GM19351 (cell line): ENCODE measurements around the gene UCP2.

Source experiments
- ATAC-seq: cut with Tn5 transposase; IDR thresholded peaks from one replicate; pipeline ENCODE4 v1.9.1; 2021; ENCODE audit warnings: mild to moderate bottlenecking, moderate library complexity; ENCODE audit not compliant: unreplicated experiment

UCP2 gene

DNA sequence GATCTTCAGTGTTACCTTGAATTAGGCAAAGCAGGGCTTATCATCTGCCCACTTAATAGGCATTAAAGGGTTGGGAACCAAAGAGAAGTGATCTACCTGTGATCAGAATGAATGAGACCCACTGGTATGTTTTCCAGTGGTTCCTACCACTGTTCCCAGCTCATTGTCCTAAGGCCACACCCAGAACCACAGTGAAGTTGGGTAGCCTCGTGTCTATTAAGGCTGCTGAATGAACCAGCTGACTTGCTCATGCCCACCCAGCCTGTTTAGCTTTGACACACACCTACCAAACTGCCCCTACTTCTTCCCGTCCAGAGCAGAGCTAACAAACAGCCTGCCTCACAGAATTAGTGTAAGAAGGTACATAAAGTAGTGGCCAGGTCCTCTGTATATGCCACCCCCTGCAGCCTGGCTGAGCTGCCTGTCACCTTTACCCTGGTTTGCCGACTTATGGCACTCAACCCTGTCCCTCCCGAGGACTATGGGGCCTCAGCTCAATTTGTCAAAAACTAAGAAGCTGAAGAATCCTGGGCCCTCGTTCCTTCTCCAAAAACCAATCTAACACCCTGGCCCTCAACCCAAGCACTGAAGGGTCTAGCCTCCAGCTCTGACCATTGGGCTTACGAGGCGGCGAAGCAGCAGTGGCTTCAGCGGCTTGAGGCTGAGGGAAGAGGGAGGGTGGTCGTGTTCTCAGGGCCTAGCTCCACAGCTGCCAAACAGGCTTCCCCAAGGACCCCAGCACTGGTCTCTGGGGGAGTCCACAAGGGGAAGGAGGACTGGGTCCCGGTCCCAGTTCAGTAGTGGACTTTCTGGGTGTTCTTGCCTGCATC, 9.8 kb downstream of the UCP2 start:
- no peak for ATAC-seq

DNA sequence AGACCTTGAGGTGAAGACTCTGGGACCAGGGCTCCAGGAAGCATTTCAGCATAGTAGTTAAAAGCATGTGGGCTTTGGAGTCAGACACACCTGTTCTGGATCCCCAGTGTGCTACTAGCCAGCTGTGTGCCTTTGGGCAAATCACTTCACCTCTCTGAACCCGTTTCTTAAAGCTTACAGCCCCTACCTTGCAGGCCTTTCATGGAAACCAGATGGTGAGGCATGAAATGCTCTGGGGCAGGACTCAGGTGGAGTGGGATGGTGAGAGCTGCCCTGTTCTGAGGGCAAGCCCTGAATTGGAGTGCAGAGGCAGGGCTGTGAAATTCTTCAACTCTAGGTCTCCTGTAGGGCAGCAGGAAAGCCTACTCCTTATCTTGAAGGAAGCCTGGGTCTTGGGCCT, 10.5 kb downstream of the UCP2 start:
- no peak for ATAC-seq

DNA sequence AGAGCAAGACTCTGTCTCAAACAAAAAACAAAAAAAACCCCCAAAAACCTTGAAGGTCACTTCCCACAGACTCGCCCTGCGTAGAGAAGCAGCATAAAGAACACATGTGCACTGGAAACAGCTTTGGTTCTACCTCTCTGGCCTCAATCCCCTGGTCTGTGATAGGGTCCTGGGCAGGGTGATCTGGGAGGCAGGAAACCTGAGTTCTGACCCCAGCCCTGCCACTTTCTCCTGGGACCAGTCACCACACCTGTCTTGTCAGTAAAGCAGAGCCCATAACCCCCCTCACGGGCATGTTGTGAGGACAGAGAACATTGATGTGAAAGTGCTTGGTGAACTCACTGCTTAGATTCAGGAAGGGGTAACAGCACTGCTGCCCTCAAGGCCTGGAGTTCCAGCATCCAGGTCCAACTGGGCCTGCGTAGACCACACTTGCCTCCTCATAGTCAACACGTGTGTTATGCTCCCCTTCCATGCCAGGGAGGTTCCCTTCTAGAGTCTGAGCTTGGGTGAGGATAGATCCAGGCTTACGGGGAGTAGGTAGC, 11.4 kb downstream of the UCP2 start:
- ATAC-seq: no peak

DNA sequence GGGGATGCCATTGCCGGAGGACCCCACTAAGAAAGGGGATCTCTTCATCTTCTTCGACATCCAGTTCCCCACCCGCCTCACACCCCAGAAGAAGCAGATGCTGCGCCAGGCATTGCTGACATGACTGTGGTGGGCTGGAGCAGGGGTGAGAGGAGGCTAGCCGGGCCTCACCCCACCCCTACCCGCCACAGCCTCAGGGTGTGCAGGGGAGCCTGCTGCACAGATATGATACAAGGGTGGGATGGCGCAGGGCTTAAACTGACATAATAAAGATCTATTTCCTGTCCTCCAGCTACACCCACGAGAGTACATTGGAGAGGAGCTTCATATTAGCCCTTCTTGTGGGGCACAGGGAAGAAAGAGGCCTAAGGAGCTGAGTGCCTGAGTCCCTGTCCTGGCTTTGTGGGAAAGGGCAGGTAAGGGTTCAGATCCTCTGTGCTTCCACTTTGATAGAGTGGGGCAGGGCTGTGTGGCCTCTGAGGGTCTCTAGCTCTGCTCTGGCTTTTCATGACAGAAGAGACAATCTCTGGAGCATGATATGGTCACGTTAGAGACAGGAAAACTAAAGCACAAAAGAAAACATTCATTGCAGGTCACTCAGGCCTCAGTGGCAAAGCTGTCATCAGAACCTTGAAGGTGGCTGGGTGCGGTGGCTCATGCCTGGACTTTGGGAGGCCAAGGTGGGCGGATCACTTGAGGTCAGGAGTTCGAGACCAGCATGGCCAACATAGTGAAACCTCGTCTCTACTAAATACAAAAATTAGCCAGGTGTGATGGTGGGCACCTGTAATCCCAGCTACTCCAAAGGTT, 12.4 kb downstream of the UCP2 start:
- no peak for ATAC-seq

DNA sequence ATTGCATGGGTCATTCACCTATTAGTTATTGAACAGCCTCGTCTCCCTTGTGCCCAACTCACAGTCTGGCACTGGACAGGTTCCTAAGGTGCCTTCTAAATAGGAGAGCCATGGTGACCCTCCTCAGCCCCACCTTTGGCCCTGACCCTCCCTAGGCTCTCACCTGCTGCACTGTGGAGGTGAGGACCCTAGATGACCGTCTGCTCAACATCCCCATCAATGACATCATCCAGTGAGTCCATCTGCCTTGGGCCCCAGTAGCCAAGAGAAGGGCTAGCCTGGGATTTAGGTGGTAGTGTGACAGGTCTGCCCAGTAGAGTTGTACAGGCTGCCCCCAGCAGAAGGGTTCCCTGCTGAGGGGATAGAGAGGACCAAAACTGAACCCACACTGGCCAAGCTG, 13.6 kb downstream of the UCP2 start:
- no peak for ATAC-seq

DNA sequence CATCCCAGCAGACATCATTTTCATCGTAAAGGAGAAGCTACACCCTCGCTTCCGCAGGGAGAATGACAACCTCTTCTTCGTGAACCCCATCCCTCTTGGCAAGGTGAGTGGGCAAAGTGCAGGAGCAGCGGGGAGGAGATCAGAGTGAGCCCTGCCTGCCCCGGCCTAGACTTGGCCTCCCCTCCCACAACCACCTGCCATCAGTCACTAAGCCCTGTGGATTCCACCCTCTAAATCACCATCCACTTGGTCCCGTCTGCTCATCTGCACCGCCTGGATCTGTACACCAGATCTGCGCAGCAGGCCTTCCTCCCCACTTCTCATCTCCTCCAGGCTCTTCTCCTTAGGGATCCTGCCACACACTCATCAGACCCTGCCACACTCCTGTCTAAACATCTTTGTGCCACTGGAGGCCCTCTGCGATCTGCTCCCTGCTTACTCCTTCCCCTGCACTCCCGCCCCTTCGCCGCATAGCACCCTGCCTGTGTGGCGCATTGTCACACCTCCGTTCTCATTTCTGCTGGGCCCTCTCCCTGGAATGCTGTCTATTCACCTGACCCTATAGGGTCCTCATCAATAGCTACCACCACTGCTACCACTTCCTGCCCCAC, 14.2 kb downstream of the UCP2 start:
- ATAC-seq: no peak

DNA sequence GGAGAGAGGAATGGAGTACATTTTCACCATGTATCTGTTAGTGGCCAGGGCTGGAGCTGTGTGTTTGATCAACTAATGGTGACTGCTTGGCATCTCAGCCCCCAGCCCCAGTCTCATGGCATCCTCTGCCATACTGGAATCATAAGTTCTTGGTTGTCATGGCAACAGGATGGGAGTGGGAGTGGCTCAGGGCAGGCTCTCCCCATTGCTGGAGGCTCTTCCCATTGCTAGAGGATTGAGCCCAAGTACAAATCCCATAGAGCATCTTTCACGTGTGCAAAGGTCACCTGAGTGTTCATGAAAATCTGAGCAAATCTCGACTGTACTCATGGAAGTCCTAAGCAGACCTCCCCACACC, 16.9 kb downstream of the UCP2 start:
- ATAC-seq: no peak

DNA sequence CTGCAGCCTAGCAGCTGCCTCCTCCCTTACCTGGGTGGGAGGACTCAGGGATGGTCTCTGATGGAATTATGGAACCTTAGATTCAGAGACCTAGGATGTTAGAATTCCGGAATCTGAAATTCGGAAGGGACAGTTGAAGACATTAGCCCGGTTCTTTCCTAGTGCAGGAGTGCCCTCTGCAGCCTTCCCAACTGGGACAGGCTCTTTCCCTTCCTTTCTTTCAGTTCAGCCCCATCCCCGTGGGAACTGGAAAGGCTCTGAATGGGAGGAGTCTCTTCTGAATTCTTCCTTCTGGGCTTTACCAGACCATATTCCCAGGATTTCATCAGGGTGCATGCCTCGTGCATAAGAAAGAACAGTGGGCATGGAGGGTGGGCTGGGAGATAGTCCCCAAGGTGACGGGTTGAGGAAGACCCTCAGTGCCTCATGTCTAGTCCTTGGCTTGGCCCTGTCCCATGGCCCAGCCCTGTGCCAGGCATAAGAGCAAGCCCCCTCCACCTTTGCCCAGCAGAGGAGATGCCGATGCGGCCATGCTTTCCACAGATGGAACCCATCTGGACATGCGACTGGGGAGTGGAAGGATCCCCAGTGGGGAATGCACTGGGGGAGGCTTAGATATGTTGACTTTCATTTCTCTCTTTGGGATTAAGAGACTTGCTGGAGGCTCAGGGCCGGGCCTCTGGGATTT, 17.4 kb downstream of the UCP2 start:
- ATAC-seq: no peak

DNA sequence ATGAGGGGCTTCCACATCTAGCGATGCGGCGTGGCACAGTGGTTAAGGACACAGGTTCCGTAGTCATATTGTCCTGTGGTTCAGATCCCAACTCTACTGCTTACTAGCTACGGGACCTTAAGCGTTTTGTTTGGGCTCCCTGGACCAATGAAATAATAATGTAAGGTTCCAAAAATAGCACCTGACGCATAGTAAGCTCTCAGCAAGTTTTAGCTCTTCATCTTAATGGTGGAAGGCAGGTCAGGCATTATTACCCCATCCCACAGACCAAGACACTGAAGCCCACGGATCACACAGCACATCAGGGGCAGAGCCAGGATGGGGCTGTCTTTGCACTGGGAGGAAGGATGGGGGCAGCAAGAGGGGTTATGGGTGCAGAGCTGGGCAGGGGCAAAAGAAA, 18.8 kb downstream of the UCP2 start:
- no peak for ATAC-seq

DNA sequence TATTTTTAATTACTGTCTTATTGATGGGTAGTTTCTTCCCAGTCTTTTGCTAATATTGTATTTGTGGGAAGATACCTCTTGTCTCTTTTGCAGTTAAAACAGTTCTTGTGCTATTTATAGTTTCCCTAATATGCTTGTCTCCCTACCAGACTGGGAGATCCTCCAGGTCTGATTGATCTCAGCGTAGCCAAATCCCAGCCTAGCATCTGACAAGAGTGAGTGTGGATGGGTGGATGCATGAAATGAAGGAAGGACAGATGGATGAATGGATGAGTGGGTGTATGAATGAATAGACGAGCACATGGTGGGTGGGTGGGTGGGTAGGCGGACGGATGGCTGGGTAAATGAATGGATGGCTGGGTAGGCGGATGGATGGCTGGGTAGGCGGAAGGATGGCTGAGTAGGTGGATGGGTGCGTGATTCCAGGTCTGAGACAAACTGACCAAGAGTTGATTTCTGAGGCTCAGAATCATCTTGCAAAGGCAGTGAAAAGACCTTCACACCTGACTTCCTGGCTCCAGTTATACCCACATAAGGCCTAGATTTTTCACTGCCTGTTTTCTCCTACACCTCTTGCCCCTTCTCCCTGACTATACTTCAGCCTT, 20.4 kb downstream of the UCP2 start:
- ATAC-seq: no peak

DNA sequence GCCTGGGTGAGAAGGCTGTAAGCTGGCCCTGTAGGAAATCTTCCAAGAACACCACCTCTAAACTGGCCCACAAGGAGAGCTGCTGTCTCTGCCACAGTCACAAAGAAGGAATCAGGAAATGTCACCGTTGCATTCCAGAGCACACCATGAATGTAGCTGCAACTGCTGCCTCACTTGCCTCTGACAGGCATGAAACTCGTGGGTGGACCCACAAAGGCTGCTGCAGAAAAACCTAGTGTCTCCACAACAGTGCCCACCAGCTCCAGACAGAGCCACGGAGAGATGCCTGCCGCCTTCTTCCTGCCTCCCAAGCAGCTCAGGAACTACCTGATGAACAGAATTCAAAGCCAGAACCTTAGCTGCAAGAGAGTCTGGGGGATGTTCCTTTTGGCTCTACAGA, 21.3 kb downstream of the UCP2 start:
- no peak for ATAC-seq

DNA sequence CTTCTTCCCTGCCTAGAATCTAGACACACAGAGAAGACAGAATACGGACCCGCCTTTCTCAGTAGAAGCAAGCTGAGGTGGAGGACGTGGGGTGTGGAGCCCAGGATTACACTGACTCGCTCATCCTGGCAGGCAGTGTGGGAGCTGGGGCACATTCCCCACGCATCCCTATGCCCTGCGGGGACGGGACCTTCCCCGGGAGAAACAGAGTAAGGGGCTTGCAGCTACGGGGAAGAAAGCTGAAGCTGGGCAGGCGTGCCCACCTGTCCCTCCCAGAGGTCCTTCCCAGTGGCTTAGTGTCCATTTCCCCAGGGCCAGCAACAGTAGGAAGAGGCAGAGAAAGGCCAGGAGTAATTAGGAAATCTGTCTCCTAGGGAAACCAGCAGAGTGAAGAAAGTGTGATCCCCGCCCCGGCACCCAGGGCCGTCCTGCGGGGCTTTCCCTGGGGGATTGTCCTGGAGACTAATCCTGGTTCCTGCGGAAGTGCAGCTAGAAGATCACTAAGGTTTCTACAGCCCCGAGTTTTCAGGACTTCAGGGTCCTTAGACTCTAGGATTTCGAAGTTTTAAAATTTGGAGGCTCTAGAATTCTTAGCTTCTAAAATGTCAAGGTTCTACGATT, 24.0 kb downstream of the UCP2 start:
- ATAC-seq: no peak

DNA sequence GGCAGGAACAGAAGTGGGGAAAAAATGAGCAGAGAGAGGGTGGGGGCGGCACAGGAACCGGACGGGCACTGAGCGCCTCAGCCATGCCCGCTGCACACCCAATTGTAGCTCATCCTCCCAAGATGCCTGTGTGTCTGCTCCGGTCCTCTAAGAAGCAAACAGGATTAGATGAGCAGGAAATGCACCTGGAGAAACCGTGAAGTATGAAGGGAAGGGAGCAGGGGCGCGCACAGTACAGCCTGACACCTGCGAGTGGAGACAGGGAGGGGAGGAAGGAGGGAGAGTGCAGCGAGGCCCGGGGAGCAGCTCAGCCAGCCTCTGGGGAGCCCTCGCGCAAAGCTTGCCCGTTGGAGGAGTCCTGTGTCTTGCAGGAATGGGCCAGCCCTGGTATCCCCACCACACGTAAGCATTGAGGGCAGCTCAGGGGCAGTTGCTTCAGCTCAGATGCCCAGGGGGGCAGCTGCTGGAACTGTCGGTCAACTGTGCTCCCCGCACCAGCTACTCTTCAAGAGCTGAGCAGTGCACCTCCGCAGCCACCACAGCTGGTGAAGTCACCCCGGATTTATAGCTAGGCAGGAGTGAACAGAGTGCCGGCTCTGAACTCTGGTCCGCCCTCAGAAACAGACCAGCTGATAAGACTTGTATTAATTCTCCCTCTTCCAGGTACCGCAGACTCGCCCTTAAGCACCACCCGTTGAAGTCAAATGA, 24.8 kb downstream of the UCP2 start:
- no peak for ATAC-seq

DNA sequence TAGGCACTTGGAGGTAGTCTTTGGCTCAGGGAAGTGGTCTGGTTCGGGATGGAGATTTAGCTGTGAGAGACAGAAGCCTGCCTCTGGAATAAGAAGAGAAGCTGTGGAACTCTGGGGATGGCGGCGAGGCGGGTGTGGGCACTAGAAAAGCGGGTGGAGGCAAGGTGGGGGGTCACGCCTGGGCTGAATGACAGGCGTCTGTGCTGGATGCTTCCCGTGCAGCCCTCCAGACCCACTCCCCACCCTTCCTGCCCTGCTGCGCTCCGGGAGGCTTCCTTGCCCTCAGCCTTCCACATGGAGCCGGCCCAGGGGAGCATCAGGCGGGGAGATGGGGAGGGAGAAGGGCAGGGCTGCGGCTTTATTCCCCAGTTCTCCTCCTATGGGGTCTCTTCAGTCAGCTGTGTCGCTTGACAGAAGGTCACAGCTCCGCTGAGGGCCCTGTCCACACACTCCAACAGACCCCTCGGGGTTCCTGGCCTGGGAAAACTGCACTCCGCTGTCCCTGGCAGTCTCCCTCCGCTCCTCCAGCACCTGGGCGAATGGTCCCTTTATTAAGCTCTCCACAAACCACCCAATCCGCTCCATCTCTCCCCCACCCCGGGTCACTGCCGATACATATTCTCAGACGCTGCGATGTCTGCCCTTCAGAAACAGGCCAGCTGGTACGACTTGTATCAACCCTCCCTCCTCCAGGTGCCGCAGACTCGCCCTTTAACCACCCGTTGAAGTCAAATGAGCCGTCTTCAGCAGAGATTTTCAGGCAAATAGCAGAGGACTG, 25.6 kb downstream of the UCP2 start:
- ATAC-seq: no peak

DNA sequence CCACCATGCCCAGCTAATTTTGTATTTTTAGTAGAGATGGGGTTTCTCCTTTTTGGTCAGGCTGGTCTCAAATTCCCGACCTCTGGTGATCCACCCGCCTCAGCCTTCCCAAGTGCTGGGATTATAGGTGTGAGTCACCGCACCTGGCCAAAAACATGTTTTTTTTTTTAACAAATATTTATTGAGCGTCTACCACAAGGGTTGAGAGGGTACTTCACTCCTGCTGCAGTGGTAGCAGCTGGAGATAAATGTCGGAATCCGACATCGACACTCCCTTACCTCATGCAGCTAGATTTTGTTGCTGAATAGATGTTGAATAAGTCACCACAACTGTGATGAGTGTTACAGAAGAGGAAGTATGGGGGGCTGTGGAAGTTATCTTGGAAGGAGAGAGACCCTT, 30.8 kb downstream of the UCP2 start:
- no peak for ATAC-seq

DNA sequence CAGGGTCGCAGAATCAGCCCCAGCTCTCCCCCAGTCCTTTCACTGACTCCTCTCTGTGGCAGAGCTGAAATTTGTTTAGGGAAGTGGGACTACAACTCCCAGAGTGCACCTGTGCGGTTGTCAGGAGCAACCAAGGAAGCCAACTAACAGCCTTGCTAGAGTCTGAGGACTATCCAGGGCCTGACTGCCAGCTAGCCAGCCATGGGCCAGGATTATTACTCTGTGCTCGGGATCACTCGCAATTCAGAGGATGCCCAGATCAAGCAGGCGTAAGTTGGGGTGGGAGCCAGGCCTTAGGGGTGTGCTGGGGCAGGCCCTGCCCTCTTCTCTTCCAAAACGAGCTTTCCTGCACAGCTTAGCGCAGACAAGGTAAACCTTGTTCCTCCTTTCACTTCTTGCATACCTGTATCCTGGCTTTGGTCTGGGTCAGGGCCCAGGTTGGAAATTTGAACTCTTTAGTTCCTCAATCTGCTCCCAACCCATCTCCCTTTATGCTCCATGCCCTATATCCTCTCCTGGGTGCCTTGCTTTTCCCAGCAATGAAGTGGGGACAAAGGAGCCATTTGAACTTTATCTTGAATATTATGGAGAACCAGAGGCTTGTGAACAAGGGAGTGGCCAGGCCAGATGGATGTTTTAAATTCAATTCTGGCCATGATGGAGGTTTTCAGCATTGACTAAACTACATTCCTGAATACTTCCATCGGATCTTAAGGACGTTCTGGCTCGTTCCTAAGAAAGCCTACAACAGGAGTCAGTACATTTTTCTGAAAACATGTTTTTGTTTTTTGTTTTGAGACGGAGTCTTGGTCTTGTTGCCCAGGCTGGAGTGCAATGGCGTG, 31.6 kb downstream of the UCP2 start, which contains the start of gene DNAJB13:
Gene DNAJB13, plus strand, starts transcription at position 158 of the 842 bp plus-strand sequence. Its CDS starts 44 bp downstream, at position 202.
- ATAC-seq: peak; percentile 83

DNA sequence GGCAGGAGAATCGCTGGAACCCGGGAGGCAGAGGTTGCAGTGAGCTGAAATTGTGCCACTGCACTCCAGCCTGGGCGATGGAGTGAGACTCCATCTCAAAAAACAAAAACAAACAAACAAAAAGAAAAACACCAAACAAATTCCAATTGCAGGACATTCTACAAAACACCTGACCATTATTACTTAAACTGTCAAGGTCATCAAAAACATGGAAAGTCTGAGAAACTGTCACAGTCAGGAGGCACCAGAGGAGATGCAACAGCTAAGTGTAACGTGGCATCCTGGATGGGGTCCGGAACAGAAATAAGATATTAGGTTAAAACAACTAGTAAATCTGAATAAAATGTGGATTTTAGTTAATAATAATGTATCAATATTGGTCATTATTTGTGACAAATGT, 32.7 kb downstream of the UCP2 start:
- no peak for ATAC-seq

DNA sequence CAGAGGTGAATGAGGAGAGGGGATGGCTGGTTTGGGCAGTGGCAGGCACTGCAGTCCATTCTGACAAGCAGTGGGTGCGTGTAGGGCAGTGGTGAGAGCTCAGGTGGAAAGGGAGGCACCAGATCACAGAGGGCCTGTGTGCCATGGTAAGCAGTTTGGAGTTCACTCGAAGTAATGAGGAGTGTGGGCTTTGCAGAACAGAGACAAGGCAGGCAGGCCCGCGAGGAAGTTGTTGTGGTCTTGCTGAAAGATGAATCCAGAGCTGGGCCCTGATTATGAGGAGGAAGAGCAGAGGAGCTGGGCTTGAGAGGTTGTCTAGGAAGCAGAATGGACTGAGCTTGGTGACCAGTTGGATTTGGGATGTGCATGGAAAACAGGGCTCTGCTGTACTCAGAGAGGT, 33.4 kb downstream of the UCP2 start:
- ATAC-seq: no peak
